Measurements from ENCODE around the gene PAFAH1B1.

Gene PAFAH1B1

DNA sequence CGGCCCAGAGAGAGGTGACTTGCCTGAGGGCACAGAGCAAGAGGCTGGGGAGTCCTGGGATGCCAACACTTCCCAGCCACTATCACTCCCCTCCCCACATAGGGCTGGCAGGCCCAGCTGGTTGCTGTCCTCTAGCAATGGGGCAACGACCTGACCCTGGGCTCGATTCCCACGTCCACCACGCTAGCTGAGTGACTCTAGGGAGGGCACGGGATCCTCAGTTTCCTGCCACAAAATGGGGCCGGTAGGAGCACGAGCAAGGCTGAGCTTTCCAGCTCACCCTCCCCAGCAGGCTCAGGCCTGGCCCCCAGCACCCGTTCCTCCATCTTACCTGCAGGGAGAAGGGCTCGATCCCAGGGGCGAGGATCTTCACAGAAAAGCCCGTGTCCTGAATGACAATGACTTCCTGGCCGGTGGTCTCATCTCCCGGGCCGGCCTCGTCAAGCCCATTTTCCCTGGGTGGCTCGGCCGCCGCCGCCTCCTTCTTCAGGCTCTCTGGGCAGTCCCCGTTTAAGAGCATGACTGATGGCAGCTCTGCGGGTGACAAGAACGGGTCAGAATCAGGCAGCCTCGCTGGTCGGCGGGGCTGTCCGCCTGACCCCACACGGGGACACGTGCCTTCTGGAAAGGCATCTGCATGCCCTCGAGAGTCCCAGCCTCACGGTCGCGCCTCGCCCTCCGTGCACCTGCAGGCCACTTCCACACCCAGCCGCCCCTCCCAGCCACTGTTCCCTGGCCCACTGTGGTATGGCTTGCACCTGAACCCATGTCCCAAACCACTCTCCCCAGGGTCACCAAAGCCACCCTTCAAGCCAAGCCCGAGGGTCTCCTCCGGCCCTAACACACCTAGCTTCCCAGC is 110.8 kb downstream of the PAFAH1B1 start:
- no peak for DNase-seq

GRCh38 chr17:2704890-2705248 is 111.4 kb downstream of the PAFAH1B1 start:
- DNase-seq = no peak

- peak; percentile 16 for DNase-seq
Observed at GRCh38 chr17:2705263-2705662, 111.8 kb downstream of the PAFAH1B1 start.

DNA sequence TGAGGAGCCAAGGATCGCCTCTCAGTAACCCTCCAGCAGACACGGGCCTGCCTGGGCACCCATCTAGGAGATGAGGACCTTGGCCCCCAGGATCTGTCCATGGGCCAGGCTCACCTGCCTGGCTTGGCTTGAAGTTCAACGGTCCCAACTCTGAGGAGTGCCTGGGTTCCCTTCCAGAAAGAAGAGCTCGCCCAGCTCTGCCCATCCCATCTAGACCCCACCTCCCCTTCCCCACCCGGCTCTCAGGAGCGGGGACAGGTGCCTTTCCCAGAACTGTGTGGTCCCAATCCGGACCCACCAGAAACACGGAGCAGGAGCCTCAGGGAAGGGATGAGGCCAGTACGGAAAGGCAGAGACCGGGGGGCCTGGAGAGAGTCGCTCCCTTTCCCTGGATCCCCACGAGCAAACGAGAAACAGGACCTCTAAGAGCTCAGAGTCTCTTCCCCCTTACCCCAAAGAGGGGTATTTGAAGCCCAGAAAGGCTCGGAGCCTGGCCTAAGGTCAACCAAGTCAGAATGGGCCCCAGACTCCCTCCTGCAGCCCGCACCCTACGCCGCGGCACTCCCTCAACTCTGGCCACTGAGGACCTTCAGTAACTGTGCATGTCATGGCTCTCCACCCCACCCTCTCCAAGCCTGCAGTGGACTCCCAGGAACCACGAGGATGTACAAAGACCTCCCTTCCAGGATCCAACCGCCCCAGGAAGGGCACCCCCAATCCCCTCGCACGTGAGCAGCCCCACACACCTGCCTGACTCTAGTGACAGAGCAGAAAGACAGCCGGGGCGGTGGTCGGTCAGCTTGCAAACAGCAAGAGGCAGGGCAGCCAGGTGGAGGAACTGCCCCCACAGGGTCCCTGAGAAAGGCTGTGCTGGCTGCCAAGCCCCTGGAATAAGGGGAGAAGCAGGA is 112.7 kb downstream of the PAFAH1B1 start:
- no peak for DNase-seq

DNA sequence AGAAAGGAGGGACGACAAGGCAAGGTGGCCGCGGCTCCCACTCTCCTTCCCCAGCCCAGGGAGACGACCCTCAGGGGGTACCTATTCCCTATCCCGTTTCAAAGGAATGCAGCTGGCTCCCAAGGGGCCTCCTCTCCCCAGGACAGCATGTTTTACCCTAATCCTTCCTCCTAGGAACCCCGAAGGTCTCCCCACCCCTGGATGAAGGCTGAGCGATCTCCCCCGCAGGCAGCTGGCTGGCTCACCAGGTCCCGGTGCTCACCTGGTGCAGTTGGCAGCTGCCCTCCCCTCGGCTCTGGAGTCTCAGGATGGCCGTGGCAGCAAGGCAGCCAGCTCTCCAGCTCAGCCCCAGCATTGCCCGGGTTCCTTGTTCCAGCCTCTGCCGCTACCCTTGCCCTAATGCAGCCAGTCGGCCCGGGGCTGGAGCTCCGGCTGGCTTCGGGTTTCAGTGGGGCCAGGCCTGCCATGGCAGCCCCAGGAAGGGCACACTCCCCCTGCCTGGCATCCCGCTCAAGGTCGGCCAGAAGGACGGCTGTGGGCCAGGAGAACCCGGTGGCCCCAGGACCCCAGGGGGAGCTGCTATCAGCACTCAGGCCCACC is 113.6 kb downstream of the PAFAH1B1 start:
- DNase-seq = no peak

GRCh38 chr17:2707721-2708584 is 114.5 kb downstream of the PAFAH1B1 start:
- no peak for DNase-seq

GRCh38 chr17:2708585-2709182 is 115.2 kb downstream of the PAFAH1B1 start:
- no peak for DNase-seq

GRCh38 chr17:2709183-2709661 is 115.8 kb downstream of the PAFAH1B1 start:
- peak; percentile 40 for DNase-seq

- DNase-seq = no peak
Observed at GRCh38 chr17:2710071-2710802, 116.8 kb downstream of the PAFAH1B1 start.

DNA sequence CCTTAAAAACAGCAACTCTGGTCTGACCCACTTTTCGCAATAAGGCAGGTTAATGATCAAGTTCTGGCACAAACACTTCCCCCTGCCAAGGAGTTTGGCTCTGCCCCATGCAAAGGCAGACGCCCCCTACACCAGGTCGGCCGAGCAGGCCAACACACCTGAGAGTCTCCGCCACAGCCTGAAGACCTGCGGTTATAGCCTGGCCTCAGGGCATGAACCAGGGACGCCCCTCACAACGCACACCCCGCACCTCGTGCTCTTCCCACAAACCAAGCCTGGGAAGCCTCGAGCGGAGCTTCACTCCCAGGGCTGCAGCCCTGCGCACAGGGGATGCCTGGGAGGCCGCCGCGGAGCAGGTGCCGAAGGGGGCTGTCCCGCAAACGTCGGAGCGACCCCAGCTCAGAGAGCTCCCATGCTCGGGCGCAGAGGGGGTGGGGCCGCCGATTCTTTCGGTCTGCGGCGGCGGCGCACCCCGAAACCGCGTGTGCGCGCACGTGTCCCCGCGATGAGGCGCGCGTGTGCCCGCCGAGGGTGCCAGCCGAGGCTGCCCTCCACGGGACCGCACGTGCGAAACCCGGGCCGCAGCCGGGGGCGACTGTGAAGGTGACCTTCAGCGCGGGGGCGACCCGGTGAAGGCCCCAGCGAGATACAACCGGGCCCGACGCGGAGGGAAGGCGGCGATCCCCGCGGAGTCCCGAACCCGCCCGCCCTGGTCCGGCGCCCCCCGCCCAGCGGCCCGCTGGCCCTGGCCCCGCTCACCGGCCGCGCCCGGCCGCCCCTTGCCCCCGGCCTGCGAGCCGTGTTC is 117.6 kb downstream of the PAFAH1B1 start:
- DNase-seq = no peak

DNA sequence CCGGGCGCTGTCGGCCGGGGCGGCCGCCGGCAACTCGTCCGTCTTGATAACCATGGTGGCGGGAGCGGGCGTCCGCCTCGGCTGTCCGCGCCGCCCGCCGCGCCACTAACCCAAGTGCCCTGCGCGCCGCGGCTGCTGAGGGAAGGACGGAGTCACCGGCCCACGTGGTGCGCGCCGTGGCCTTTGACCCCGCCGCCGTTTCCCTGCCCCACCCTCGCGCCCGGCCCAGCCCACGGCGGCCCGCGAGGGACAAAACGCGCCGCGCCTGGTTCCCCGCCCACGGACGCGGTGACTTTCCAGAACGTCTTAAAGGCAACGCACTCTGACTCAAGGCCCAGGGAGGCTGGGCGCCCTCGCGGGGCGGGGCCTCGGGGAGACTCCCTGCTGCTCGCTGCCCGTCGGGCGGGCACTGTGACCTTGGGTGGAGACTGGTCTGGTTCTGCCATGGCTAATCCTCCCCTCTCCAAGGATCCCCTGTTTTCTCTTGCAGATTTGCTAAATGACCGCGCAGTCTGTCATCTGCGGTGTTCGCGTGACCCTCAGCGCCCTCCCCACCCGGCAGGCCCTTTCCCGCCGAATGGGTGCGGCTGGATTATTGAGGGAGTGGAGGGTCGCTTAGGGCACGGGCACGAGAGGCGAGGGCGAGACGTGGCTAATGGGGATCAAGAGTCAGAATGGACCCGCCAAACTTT is 118.3 kb downstream of the PAFAH1B1 start, which contains the start of gene CLUH:
Gene CLUH, minus strand, starts transcription at position 157 of the 692 bp plus-strand sequence. Its CDS starts 103 bp downstream, at position 54.
- peak; percentile 92 for DNase-seq

DNA sequence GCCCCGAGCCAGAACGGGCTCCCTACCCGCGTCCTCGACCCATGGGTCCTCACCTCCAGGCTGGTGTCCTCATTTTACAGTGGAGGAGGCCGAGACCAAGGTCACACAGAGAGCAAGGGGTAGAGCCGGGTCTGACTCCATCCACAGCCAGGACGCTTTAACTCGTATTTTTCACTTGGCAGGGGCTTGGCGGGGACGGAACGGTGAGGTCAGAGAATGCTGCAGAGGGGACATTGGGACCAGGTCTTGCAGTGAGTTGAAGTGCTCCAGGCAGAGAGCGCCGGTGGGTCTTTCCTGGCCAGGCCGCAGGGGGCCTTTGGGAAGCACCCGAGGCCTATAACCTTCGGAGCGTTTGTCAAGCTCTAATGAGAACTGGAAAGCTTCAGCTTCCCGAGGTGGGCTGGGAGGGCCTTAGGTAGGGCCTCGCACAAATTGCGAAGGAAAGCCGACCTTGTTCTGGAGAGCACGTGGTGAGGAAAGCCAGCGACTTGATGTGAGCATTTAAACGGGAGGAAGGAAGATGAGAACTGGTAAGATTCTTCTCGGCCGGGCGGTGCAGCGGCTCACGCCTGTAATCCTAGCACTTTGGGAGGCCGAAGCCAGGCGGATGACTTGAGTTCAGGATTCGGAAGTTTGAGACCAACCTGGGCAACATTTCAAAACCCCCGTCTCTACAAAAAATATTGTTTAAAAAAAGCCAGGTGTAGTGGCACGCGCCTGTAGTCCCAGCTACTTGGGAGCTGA is 119.0 kb downstream of the PAFAH1B1 start:
- DNase-seq = no peak

DNA sequence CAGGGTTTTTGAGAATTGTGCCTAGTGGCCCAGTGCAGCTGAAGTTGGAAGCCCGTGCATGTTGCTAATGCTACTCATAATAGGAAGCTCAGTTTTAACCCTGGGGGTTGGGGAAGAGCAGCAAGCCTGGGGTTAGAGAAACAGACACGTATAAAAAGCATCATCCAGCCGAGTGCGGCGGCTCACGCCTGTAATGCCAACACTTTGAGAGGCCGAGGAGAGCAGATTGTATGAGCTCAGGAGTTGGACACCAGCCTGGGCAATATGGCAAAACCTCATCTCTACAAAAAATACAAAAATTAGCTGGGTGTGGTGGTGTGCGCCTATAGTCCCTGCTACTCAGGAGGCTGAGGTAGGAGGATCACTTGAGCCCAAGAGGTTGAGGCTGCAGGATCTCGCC is 120.4 kb downstream of the PAFAH1B1 start:
- DNase-seq = no peak

DNA sequence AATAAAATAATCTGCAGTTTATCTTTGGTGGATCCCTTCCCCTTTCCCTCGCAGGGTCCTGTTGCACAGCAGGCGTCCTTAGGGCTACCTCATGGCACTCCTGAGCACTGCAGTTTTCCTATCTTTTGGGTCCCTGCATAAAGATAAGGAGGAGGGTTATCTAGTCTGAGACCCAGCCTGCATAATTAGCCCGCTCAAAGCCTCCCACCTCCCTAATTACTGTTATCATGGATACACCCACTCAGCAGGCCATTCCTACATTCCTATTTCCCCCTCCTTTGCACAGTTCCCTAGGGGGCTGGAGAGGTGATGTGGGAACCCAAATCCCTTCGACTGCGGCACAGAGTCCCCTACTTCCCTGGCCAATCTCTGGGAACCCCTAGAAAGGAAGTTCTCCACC is 123.2 kb downstream of the PAFAH1B1 start:
- DNase-seq = no peak

DNA sequence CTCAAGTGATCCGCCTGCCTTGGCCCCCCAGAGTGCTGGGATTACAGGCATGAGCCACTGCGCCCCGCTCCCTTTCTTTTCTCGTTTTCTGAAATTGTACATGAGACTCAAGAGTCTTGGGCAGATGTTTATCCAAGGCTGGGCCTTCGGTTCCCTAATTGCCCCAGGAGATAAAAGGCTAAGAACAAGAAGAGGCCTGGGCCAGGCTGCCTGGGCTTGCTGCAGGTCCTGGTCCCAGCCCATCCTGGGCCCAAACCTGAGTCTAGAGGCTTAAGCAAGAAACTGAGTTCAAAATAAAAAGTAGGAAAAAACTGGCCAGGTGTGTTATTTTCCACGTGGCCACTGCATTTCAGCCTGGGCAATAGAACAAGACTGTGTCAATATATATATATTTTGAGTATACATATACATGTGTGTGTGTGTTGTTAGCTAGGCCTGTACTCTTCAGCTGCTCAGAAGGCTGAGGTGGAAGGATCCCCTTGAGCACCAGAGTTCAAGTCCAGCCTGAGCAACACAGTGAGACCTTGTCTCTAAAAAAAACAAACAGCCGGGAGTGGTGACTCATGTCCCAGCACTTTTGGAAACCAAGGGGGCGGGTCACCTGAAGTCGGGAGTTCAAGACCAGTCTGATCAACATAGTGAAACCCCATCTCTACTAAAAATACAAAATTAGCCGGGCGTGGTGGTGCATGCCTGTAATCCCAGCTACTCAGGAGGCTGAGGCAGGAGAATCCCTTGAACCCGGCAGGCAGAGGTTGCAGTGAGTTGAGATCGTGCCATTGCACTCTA is 124.9 kb downstream of the PAFAH1B1 start:
- DNase-seq = no peak

GRCh38 chr17:2719861-2720260 is 126.4 kb downstream of the PAFAH1B1 start:
- no peak for DNase-seq

- no peak for DNase-seq
Observed at GRCh38 chr17:2721603-2722002, 128.1 kb downstream of the PAFAH1B1 start.

- DNase-seq = no peak
Observed at GRCh38 chr17:2722611-2723010, 129.2 kb downstream of the PAFAH1B1 start.

All from NCI-H226 (cell line).